Endothelial cell of umbilical vein (primary cell): ENCODE results near the gene MVK. TPM values are rescaled to one million over a fixed set of nuclear protein-coding genes. Genes with fewer than 3 reads are reported as not detected.

Experiments used
- BruUV-seq: library from RNA; stranded (reverse); fragments of 400-500 nt; replicated peaks from 2 replicates; lab custom pipeline; 2021; lab: Mats Ljungman, UMichigan
- CTCF ChIA-PET: fragments of 300-600, 350-600 bp; sonication (Branson Sonifier 250); formaldehyde crosslinking; loops from one replicate; lab custom pipeline; 2021; ENCODE audit warnings: antibody characterized with exemption, inconsistent platforms; lab: Charles Lee
- POLR2A ChIA-PET: fragments of 300-600, 350-600 bp; sonication (Branson Sonifier 250); formaldehyde crosslinking; loops from one replicate; lab custom pipeline; 2021; ENCODE audit warnings: antibody characterized with exemption, inconsistent platforms; lab: Charles Lee
- DNase-seq: peaks from one replicate; pipeline ENCODE4 v3.0.0-alpha.2; 2011; ENCODE audit warnings: low read depth, low spot score
- FAIRE-seq: peaks from 2 replicates; lab custom pipeline; 2011; peaks lifted over from hg19 to GRCh38; lab: Jason Lieb, UNC
- H2AFZ ChIP-seq: 2 replicates; pipeline ENCODE4 v1.6.0; 2012; ENCODE audit warnings: low read depth, low read length, control low read depth, inconsistent platforms
- H3K27ac ChIP-seq: 2 replicates; pipeline ENCODE4 v1.5.1; 2011; ENCODE audit warnings: low read depth, mild to moderate bottlenecking, control low read depth, low read length, moderate library complexity; ENCODE audit not compliant: insufficient read depth
- H3K27me3 ChIP-seq, 2 experiments: 2 replicates each; pipeline versions ENCODE4 v1.6.0 to v1.6.1; 2011; ENCODE audit warnings: low read length in 2 of 2, mixed read lengths in 1 of 2; ENCODE audit not compliant: control insufficient read depth in 2 of 2, insufficient read depth in 2 of 2
- H3K36me3 ChIP-seq, 2 experiments: 2 replicates in 1 of 2; 3 replicates in 1 of 2; pipeline ENCODE4 v1.5.1; 2011; ENCODE audit warnings: low read length in 2 of 2, mild to moderate bottlenecking in 1 of 2, moderate library complexity in 1 of 2; ENCODE audit not compliant: control insufficient read depth in 2 of 2, insufficient read depth in 2 of 2; ENCODE audit errors: extremely low read depth in 1 of 2
- H3K4me1 ChIP-seq: 3 replicates; pipeline ENCODE4 v1.5.1; 2011; ENCODE audit warnings: mild to moderate bottlenecking, low read length; ENCODE audit not compliant: control insufficient read depth, insufficient read depth; ENCODE audit errors: extremely low read depth
- H3K4me2 ChIP-seq: 2 replicates; pipeline ENCODE4 v1.6.1; 2011; ENCODE audit warnings: low read length, control low read depth, mixed read lengths; ENCODE audit not compliant: insufficient read depth
- H3K4me3 ChIP-seq, 3 experiments: fragments of 200-600 bp in 1 of 3; sonication (generic), shearing (Covaris generic) in 1 of 3; replicated peaks in 1 of 3; 2 replicates each; pipeline ENCODE4 v1.5.1; 2011 to 2016; ENCODE audit warnings: control low read depth in 3 of 3, low read length in 3 of 3, mild to moderate bottlenecking in 2 of 3, inconsistent platforms in 1 of 3, low read depth in 1 of 3, moderate library complexity in 1 of 3; ENCODE audit not compliant: insufficient read depth in 1 of 3
- H3K79me2 ChIP-seq: 2 replicates; pipeline ENCODE4 v1.6.0; 2012; ENCODE audit warnings: low read length, inconsistent platforms; ENCODE audit not compliant: control insufficient read depth, insufficient read depth
- H3K9ac ChIP-seq: replicated peaks from 2 replicates; pipeline ENCODE3; 2011; ENCODE audit warnings: low read length, control low read depth; ENCODE audit not compliant: insufficient read depth; ENCODE audit errors: extremely low read depth
- H3K9me1 ChIP-seq: replicated peaks from 3 replicates; pipeline ENCODE4 v1.6.0; 2011; ENCODE audit warnings: mild to moderate bottlenecking, low read length; ENCODE audit not compliant: control insufficient read depth, insufficient read depth; ENCODE audit errors: extremely low read depth
- H3K9me3 ChIP-seq: replicated peaks from 2 replicates; pipeline ENCODE4 v1.5.1; 2012; ENCODE audit warnings: low read length, inconsistent platforms; ENCODE audit not compliant: control insufficient read depth, insufficient read depth
- H4K20me1 ChIP-seq: replicated peaks from 2 replicates; pipeline ENCODE3; 2011; ENCODE audit warnings: mild to moderate bottlenecking, low read length; ENCODE audit not compliant: control insufficient read depth, insufficient read depth; ENCODE audit errors: extremely low read depth
- CTCF ChIP-seq, 2 donors: IDR thresholded peaks; 1 replicate in 1 of 2; 2 replicates in 1 of 2; pipeline ENCODE4 v1.5.1; 2011; ENCODE audit warnings: low read length in 2 of 2, mild to moderate bottlenecking in 2 of 2, moderate library complexity in 2 of 2, control low read depth in 1 of 2, inconsistent platforms in 1 of 2, low read depth in 1 of 2; ENCODE audit not compliant: insufficient read depth in 1 of 2; ENCODE audit errors: extremely low read depth in 1 of 2
- EZH2 ChIP-seq: IDR thresholded peaks from 2 replicates; pipeline ENCODE4 v1.6.1; 2012; ENCODE audit warnings: borderline replicate concordance, low read depth, mild to moderate bottlenecking, moderate library complexity, low read length, inconsistent platforms; ENCODE audit not compliant: severe bottlenecking
- FOS ChIP-seq: IDR thresholded peaks from 2 replicates; pipeline ENCODE4 v1.6.1; 2011; ENCODE audit warnings: mild to moderate bottlenecking, low read length, moderate library complexity, borderline replicate concordance; ENCODE audit not compliant: insufficient read depth
- GATA2 ChIP-seq: IDR thresholded peaks from 2 replicates; pipeline ENCODE4 v1.7.0; 2011; ENCODE audit warnings: low read depth, mild to moderate bottlenecking, moderate library complexity, mixed read lengths, low read length; ENCODE audit not compliant: insufficient read length, insufficient read depth
- JUN ChIP-seq: IDR thresholded peaks from 2 replicates; pipeline ENCODE4 v1.6.1; 2011; ENCODE audit warnings: borderline replicate concordance, low read depth; ENCODE audit not compliant: insufficient read length, insufficient read depth
- MAX ChIP-seq: IDR thresholded peaks from 2 replicates; pipeline ENCODE4 v1.6.1; 2011; ENCODE audit not compliant: insufficient read depth, insufficient read length
- MYC ChIP-seq: IDR thresholded peaks from one replicate; pipeline ENCODE4 v1.6.1; 2011; ENCODE audit warnings: mild to moderate bottlenecking, low read depth, low read length
- POLR2A ChIP-seq: IDR thresholded peaks from 2 replicates; pipeline ENCODE4 v1.6.1; 2012; ENCODE audit warnings: low read depth, mild to moderate bottlenecking, control low read depth, low read length
- POLR2AphosphoS5 ChIP-seq: IDR thresholded peaks from 2 replicates; pipeline ENCODE4 v1.6.1; 2012; ENCODE audit warnings: low read depth, mild to moderate bottlenecking, control low read depth, low read length, moderate library complexity; ENCODE audit not compliant: insufficient read depth
- dilution Hi-C: fragments of 300-500 bp; cut with MboI; formaldehyde crosslinking; loops from one replicate; pipeline ENCODE4 v1.15.0; 2019; ENCODE audit warnings: low sequenced_read_pairs; ENCODE audit not compliant: extremely low pct_ligation_motif_present
- intact Hi-C: fragments of 100-400 bp; cut with micrococcal nuclease; formaldehyde crosslinking; loops from one replicate; pipeline ENCODE4 v1.10.0; 2022
- polyA plus RNA-seq, 4 experiments: library from polyadenylated mRNA; depleted of rRNA in 3 of 4; stranded (reverse) in 3 of 4; unstranded in 1 of 4; fragments of >200 nt; gene quantifications; 2 replicates each; pipeline versions ENCODE4 v1.2.1 to v1.2.3, GENCODE V29; 2011 to 2012; ENCODE audit warnings: missing spikeins in 1 of 4
- total RNA-seq: library from RNA; stranded (reverse); gene quantifications from 2 replicates; pipeline ENCODE4 v1.2.3, GENCODE V29; 2021

MVK gene
- total and polyA plus RNA-seq, 2 donors (not counting 3 experiments of a cell fraction or from before 2014, with no cell fraction given): 32.6 to 42.6 TPM

- Histone ChIP-seq H3K9me1 (no peaks in the 10 kb centered on the region), H3K9ac (no peak overlapping the region), H4K20me1 (no peaks in the 10 kb centered on the region), H3K27ac (no peak overlapping the region), H3K4me3 (no peak overlapping the region), H3K79me2 (peaks cover 6% of the 10 kb centered on the region), H2AFZ (no peak overlapping the region), H3K9me3 (no peaks in the 10 kb centered on the region), H3K36me3 (peaks cover 0 to 9% of the 10 kb centered on the region in 2 experiments), H3K4me1 (peaks cover 16% of the 10 kb centered on the region), H3K4me2 (peak overlapping the region; percentile 54), H3K27me3 (no peaks in the 10 kb centered on the region)
- no peak for TF ChIP-seq FOS
- TF ChIP-seq GATA2: no peak
- no peak for TF ChIP-seq JUN
- TF ChIP-seq POLR2A: no peak
- TF ChIP-seq MYC: no peak
- no peak for TF ChIP-seq POLR2AphosphoS5
- no peak for TF ChIP-seq CTCF (IDR thresholded peaks at IDR 0.05; ENCODE audit: extremely low read depth in 1 of 2, insufficient read depth in 1 of 2, low read depth in 1 of 2, low read length in 2 of 2)
- TF ChIP-seq MAX: no peak
- no peak for TF ChIP-seq EZH2
- intact Hi-C loops: loop anchor here (2.0 to 10.0 kb wide), 3 partner anchors 95 to 143 kb away; partner anchors contain the start of genes FAM222A, KCTD10 and UBE3B
- dilution Hi-C loops: no loop called here
- no peak for DNase-seq
- BruUV-seq: no TSS peak
- POLR2A ChIA-PET: no interaction called here
- CTCF ChIA-PET: interaction anchor here (0.7 to 4.2 kb wide), 7 partner anchors 12 to 203 kb away, joined by 3 to 37 read pairs (median 10); no protein-coding TSS in a partner anchor
- FAIRE-seq: no peak
Measured at GRCh38 chr12:109571773-109572505, 1.7 kb upstream of the MVK start.
